A549 (cell line): ENCODE data around the gene LRRC7. TPM values are rescaled to one million over a fixed set of nuclear protein-coding genes. Genes with fewer than 3 reads are reported as not detected.

Experiments used
- ATAC-seq, 2 experiments: fragments of 200-7000 bp in 1 of 2; fragments of >200 bp in 1 of 2; cut with Nextera tagmentation in 1 of 2; cut with Tn5 transposase in 1 of 2; 3 replicates each; pipeline versions ENCODE4 v1.8.0 to v1.9.1; 2018 to 2020; ENCODE audit warnings: mild to moderate bottlenecking in 1 of 2, moderate library complexity in 1 of 2
- CTCF ChIA-PET: fragments of 300-600 bp; sonication (Branson Sonifier 250); formaldehyde crosslinking; extraction: SDS; loops from one replicate; lab custom pipeline; 2021; ENCODE audit warnings: antibody characterized with exemption, inconsistent platforms; lab: Yijun Ruan, JAX
- POLR2A ChIA-PET: fragments of 350-600 bp; formaldehyde crosslinking; extraction: SDS; loops from one replicate; lab custom pipeline; 2021; ENCODE audit warnings: antibody characterized with exemption, inconsistent platforms; lab: Yijun Ruan, JAX
- DNase-seq, 2 experiments: peaks; one replicate each; pipeline versions ENCODE4 v3.0.0 to v3.0.0-alpha.2; 2011 to 2016; ENCODE audit warnings: low read depth in 1 of 2, low spot score in 1 of 2
- FAIRE-seq: peaks from 2 replicates; lab custom pipeline; 2011; peaks lifted over from hg19 to GRCh38; lab: Jason Lieb, UNC
- H3K27ac ChIP-seq, 2 experiments: fragments of >200 bp; sonication (Bioruptor Twin); formaldehyde crosslinking; 3 replicates each; pipeline ENCODE4 v1.5.1; 2016 to 2017
- H3K4me1 ChIP-seq: fragments of >200 bp; sonication (Bioruptor Twin); formaldehyde crosslinking; 3 replicates; pipeline ENCODE4 v1.6.1; 2016
- H3K4me2 ChIP-seq: fragments of >200 bp; sonication (Bioruptor Twin); formaldehyde crosslinking; 3 replicates; pipeline ENCODE4 v1.6.1; 2016
- H3K4me3 ChIP-seq: fragments of >200 bp; sonication (Bioruptor Twin); formaldehyde crosslinking; 3 replicates; pipeline ENCODE4 v1.5.1; 2016
- H3K9me3 ChIP-seq: fragments of >200 bp; sonication (Bioruptor Twin); formaldehyde crosslinking; 3 replicates; pipeline ENCODE4 v1.6.1; 2016
- ATOH8 ChIP-seq: fragments of 250-450 bp; sonication (Bioruptor Pico); IDR thresholded peaks from 2 replicates; pipeline ENCODE4 v1.5.0; 2020; ENCODE audit warnings: low read depth, mild to moderate bottlenecking, moderate library complexity
- CBX8 ChIP-seq: fragments of 200-600 bp; sonication (generic); IDR thresholded peaks from 2 replicates; pipeline ENCODE4 v1.6.1; 2016
- CTCF ChIP-seq: fragments of >200 bp; sonication (Bioruptor Twin); formaldehyde crosslinking; IDR thresholded peaks from 3 replicates; pipeline ENCODE4 v1.5.1; 2016
- FOSL2 ChIP-seq, 2 experiments: fragments of 450-650 bp in 1 of 2; fragments of >200 bp in 1 of 2; sonication (Bioruptor Twin) in 1 of 2; formaldehyde crosslinking; IDR thresholded peaks; 2 replicates each; pipeline versions ENCODE4 v1.5.0 to v1.6.1; 2016 to 2020; ENCODE audit warnings: mild to moderate bottlenecking in 1 of 2, moderate library complexity in 1 of 2
- GATA3 ChIP-seq: IDR thresholded peaks from 2 replicates; pipeline ENCODE4 v1.6.1; 2012; ENCODE audit warnings: borderline replicate concordance
- HOXA7 ChIP-seq: fragments of 250-450 bp; sonication (Bioruptor Pico); IDR thresholded peaks from 2 replicates; pipeline ENCODE4 v1.5.0; 2020; ENCODE audit warnings: mild to moderate bottlenecking, moderate library complexity
- KDM5A ChIP-seq: fragments of 200-600 bp; sonication (generic); IDR thresholded peaks from 2 replicates; pipeline ENCODE4 v1.6.1; 2016; ENCODE audit warnings: antibody characterized with exemption, mild to moderate bottlenecking
- MAZ ChIP-seq: fragments of 150-350 bp; IDR thresholded peaks from 2 replicates; pipeline ENCODE4 v1.6.1; 2014; ENCODE audit warnings: antibody characterized with exemption, low read depth, low read length, borderline replicate concordance
- NFE2L2 ChIP-seq: fragments of 150-350 bp; conservative IDR thresholded peaks from 2 replicates; pipeline ENCODE4 v1.6.1; 2014; ENCODE audit warnings: low read length
- NPAS2 ChIP-seq: fragments of 250-450 bp; sonication (Bioruptor Pico); IDR thresholded peaks from 2 replicates; pipeline ENCODE4 v1.8.0; 2022; ENCODE audit warnings: mild to moderate bottlenecking, moderate library complexity, borderline replicate concordance
- PHF8 ChIP-seq: fragments of 200-600 bp; sonication (generic); IDR thresholded peaks from 2 replicates; pipeline ENCODE4 v1.6.1; 2016; ENCODE audit warnings: low read depth, mild to moderate bottlenecking, antibody characterized with exemption, moderate library complexity, borderline replicate concordance
- POLR2AphosphoS2 ChIP-seq: conservative IDR thresholded peaks from 2 replicates; pipeline ENCODE4 v1.6.1; 2012; ENCODE audit warnings: low read length, improper control_type of control experiment, inconsistent platforms
- TP53 ChIP-seq: fragments of 250-450 bp; sonication (Bioruptor Pico); IDR thresholded peaks from 2 replicates; pipeline ENCODE4 v1.5.0; 2021; ENCODE audit warnings: mild to moderate bottlenecking, moderate library complexity
- ZNF302 ChIP-seq: fragments of 250-450 bp; sonication (Bioruptor Pico); IDR thresholded peaks from 2 replicates; pipeline ENCODE4 v1.9.0; 2021; ENCODE audit warnings: inconsistent platforms, mild to moderate bottlenecking, moderate library complexity
- WGBS: methylation state at CpG from one replicate; pipeline ENCODE4 v1.1.6; 2017; ENCODE audit errors: missing lambda C conversion rate; 5-methylcytosine and 5-hydroxymethylcytosine counted together
- polyA plus RNA-seq, 4 experiments: library from polyadenylated mRNA; depleted of rRNA in 3 of 4; stranded (reverse); fragments of >200 nt; fragmentation: RNase III in 1 of 4; extraction: RNeasy Plus Mini Kit Qiagen cat#74134 plus additional on column Dnase treatment in 1 of 4; gene quantifications; 2 replicates in 3 of 4; 3 replicates in 1 of 4; pipeline ENCODE4 v1.2.3, GENCODE V29; 2011 to 2017
- TF ChIP-seq, protein P1 (sequence below): IDR thresholded peaks from 2 replicates; pipeline ENCODE4 v1.6.1; 2012
- TF ChIP-seq, protein P2 (sequence below): fragments of 250-450 bp; sonication (Bioruptor Pico); IDR thresholded peaks from 2 replicates; pipeline ENCODE4 v1.5.0; 2021; ENCODE audit warnings: mild to moderate bottlenecking, moderate library complexity, borderline replicate concordance
- TF ChIP-seq, protein P3 (sequence below): IDR thresholded peaks from 2 replicates; pipeline ENCODE4 v1.6.1; 2012

LRRC7 gene
- polyA plus RNA-seq, 2 of the 4 experiments (the other 2 are of a cell fraction), result not detected

DNA sequence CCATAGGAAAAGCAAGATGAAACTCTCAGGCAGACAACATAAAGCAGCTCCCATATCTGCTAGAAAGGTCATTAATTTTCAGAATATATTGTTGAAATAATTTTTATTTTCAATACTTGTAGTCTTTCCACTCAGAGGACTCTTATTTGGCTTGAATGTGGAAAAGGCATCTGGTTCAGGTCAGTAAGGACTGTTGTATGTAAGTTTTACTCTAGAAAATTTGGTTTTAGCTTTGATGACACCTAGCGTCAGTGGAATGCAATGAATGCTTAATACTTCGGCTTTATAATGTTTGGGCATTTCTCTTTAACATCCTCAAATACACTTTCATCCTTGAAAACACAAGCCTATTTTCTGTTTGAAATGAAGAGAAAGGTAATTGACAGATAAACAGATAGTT lies 574.4 kb downstream of the LRRC7 start:
- no peak for FAIRE-seq
- ATAC-seq, result no peak

GRCh38 chr1:70143048-70143659 lies 575.4 kb downstream of the LRRC7 start:
- no peak for TF ChIP-seq NPAS2 (CRISPR knock-in tag)
- TF ChIP-seq, protein P1, sequence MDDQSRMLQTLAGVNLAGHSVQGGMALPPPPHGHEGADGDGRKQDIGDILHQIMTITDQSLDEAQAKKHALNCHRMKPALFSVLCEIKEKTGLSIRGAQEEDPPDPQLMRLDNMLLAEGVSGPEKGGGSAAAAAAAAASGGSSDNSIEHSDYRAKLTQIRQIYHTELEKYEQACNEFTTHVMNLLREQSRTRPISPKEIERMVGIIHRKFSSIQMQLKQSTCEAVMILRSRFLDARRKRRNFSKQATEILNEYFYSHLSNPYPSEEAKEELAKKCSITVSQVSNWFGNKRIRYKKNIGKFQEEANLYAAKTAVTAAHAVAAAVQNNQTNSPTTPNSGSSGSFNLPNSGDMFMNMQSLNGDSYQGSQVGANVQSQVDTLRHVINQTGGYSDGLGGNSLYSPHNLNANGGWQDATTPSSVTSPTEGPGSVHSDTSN, result no peak
- TF ChIP-seq CBX8, result no peak
- no peak for TF ChIP-seq CTCF
- TF ChIP-seq, protein P2, sequence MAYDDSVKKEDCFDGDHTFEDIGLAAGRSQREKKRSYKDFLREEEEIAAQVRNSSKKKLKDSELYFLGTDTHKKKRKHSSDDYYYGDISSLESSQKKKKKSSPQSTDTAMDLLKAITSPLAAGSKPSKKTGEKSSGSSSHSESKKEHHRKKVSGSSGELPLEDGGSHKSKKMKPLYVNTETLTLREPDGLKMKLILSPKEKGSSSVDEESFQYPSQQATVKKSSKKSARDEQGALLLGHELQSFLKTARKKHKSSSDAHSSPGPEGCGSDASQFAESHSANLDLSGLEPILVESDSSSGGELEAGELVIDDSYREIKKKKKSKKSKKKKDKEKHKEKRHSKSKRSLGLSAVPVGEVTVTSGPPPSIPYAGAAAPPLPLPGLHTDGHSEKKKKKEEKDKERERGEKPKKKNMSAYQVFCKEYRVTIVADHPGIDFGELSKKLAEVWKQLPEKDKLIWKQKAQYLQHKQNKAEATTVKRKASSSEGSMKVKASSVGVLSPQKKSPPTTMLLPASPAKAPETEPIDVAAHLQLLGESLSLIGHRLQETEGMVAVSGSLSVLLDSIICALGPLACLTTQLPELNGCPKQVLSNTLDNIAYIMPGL, result no peak
- no peak for TF ChIP-seq GATA3
- TF ChIP-seq TP53 (CRISPR knock-in tag), result no peak
- TF ChIP-seq NFE2L2, result no peak
- TF ChIP-seq ZNF302, result no peak
- ChIA-PET CTCF (interaction anchor here (0.6 kb wide), 1 partner anchor 1699 kb away, joined by 4 read pairs; no protein-coding TSS in a partner anchor), POLR2A (no interaction called here)
- FAIRE-seq, result no peak
- Histone ChIP-seq H3K27ac (no peak overlapping the region), H3K4me3 (no peak overlapping the region), H3K9me3 (no peaks in the 10 kb centered on the region), H3K4me2 (no peak overlapping the region), H3K4me1 (peaks cover 7% of the 10 kb centered on the region)
- no peak for ATAC-seq
- WGBS, result 68% methylated on average over 4 of the region's 4 CpGs
- no peak for DNase-seq

More for the DNA sequence above, 574.4 kb downstream of the LRRC7 start:
- POLR2A ChIA-PET, result no interaction called here
- CTCF ChIA-PET, result interaction anchor here (1.3 kb wide), 1 partner anchor 9 kb away, joined by 5 read pairs; no protein-coding TSS in a partner anchor
- Histone ChIP-seq H3K9me3 (no peaks in the 10 kb centered on the region), H3K4me2 (no peak overlapping the region), H3K4me1 (peaks cover 7% of the 10 kb centered on the region), H3K27ac (no peak overlapping the region), H3K4me3 (no peak overlapping the region)
- 61% methylated on average over 2 of the region's 2 CpGs for WGBS
- TF ChIP-seq KDM5A (no peak), CBX8 (no peak), ATOH8 (CRISPR knock-in tag) (no peak)
- TF ChIP-seq, protein P3, sequence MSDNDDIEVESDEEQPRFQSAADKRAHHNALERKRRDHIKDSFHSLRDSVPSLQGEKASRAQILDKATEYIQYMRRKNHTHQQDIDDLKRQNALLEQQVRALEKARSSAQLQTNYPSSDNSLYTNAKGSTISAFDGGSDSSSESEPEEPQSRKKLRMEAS, result no peak
- DNase-seq, result no peak

GRCh38 chr1:70146488-70146887 lies 578.8 kb downstream of the LRRC7 start:
- no peak for ATAC-seq
- TF ChIP-seq PHF8 (no peak), KDM5A (no peak), HOXA7 (CRISPR knock-in tag) (no peak), FOSL2 (IDR thresholded peaks at IDR 0.05) (no peak), FOSL2 (CRISPR knock-in tag; IDR thresholded peaks at IDR 0.05) (no peak), POLR2AphosphoS2 (no peak), MAZ (no peak)
- TF ChIP-seq, all 56 proteins: peak for 0
- POLR2A ChIA-PET, result no interaction called here

More at GRCh38 chr1:70146488-70146887, 578.8 kb downstream of the LRRC7 start:
- CTCF ChIA-PET, result no interaction called here
- DNase-seq, result no peak
- Histone ChIP-seq H3K4me1 (peaks cover 7% of the 10 kb centered on the region), H3K27ac (no peak overlapping the region), H3K9me3 (no peaks in the 10 kb centered on the region), H3K4me3 (no peak overlapping the region), H3K4me2 (no peak overlapping the region; the same call in 2 of the 3 replicates)
- no peak for FAIRE-seq
